CD4-positive, alpha-beta memory T cell (primary cell): Measurements from ENCODE around the gene NIPAL4. TPM values are rescaled to one million over a fixed set of nuclear protein-coding genes. Genes with fewer than 3 reads are reported as not detected.

Experiments
- CTCF ChIA-PET: fragments of 350-600 bp; sonication (Branson Sonifier 250); formaldehyde crosslinking; loops from one replicate; lab custom pipeline; 2021; ENCODE audit warnings: inconsistent platforms; ENCODE audit not compliant: partially characterized antibody; lab: Charles Lee
- POLR2A ChIA-PET: fragments of 350-600 bp; sonication (Branson Sonifier 250); formaldehyde crosslinking; loops from one replicate; lab custom pipeline; 2021; ENCODE audit not compliant: partially characterized antibody; lab: Charles Lee
- DNase-seq, 5 donors: peaks; one replicate each; pipeline versions ENCODE4 v3.0.0 to v3.0.0-alpha.2; 2020 to 2022; ENCODE audit warnings: mixed read lengths in 1 of 5
- H3K27ac ChIP-seq: one replicate; pipeline ENCODE4 v1.7.0; 2013; ENCODE audit warnings: low read depth, low read length
- H3K27me3 ChIP-seq: 2 replicates; pipeline ENCODE4 v1.7.0; 2013; ENCODE audit warnings: mild to moderate bottlenecking, low read length, moderate library complexity; ENCODE audit not compliant: insufficient read depth
- H3K36me3 ChIP-seq: 2 replicates; pipeline ENCODE4 v1.7.0; 2013; ENCODE audit warnings: mild to moderate bottlenecking, low read length, moderate library complexity; ENCODE audit not compliant: insufficient read depth
- H3K4me1 ChIP-seq: 2 replicates; pipeline ENCODE4 v1.7.0; 2013; ENCODE audit warnings: mild to moderate bottlenecking, low read length, moderate library complexity; ENCODE audit not compliant: insufficient read depth
- H3K4me3 ChIP-seq, 2 donors: one replicate each; pipeline ENCODE4 v1.7.0; 2013; ENCODE audit warnings: low read length in 2 of 2, mild to moderate bottlenecking in 1 of 2
- H3K9me3 ChIP-seq, 2 donors: one replicate each; pipeline ENCODE4 v1.7.0; 2013; ENCODE audit warnings: low read length in 2 of 2, control low read depth in 1 of 2; ENCODE audit not compliant: control insufficient read depth in 1 of 2
- H3K27ac Mint-ChIP-seq, 7 donors: one replicate each; pipeline ENCODE4 v1.8.0; 2020 to 2021; ENCODE audit warnings: mixed read lengths in 7 of 7, mild to moderate bottlenecking in 6 of 7, inconsistent platforms in 3 of 7, moderate library complexity in 3 of 7
- H3K27me3 Mint-ChIP-seq, 2 donors: one replicate each; pipeline ENCODE4 v1.8.0; 2020 to 2021; ENCODE audit warnings: mixed read lengths in 2 of 2
- H3K36me3 Mint-ChIP-seq, 2 donors: one replicate each; pipeline ENCODE4 v1.8.0; 2020 to 2021; ENCODE audit warnings: mixed read lengths in 2 of 2, inconsistent platforms in 1 of 2, mild to moderate bottlenecking in 1 of 2
- H3K4me1 Mint-ChIP-seq, 4 donors: one replicate each; pipeline ENCODE4 v1.8.0; 2020 to 2021; ENCODE audit warnings: mixed read lengths in 4 of 4, mild to moderate bottlenecking in 1 of 4
- H3K4me3 Mint-ChIP-seq, 8 donors: one replicate each; pipeline ENCODE4 v1.8.0; 2020 to 2021; ENCODE audit warnings: mixed read lengths in 8 of 8, mild to moderate bottlenecking in 7 of 8, moderate library complexity in 6 of 8, inconsistent platforms in 3 of 8
- H3K9me3 Mint-ChIP-seq, 8 donors: one replicate each; pipeline ENCODE4 v1.8.0; 2020 to 2021; ENCODE audit warnings: mixed read lengths in 8 of 8, mild to moderate bottlenecking in 5 of 8, inconsistent platforms in 3 of 8, moderate library complexity in 1 of 8
- intact Hi-C: fragments of 100-400 bp; cut with micrococcal nuclease; formaldehyde crosslinking; loops from one replicate; pipeline ENCODE4 v1.15.1; 2023
- polyA plus RNA-seq, 2 donors: library from polyadenylated mRNA; unstranded; fragments of 300-500 nt; fragmentation: Illumina TruSeq; gene quantifications; one replicate each; pipeline ENCODE4 v1.2.3, GENCODE V29; 2021
- total RNA-seq, 2 experiments: library from RNA; stranded (reverse); gene quantifications; one replicate each; pipeline ENCODE4 v1.2.3, GENCODE V29; 2021

Gene NIPAL4
- total and polyA plus RNA-seq, 4 experiments from 2014 or later = not detected

- no peaks in the 10 kb centered on the region for H3K27me3 ChIP-seq
- intact Hi-C loops = no loop called here
- CTCF ChIA-PET = interaction anchor here (1.0 to 1.7 kb wide), 5 partner anchors 11 to 231 kb away, joined by 3 to 4 read pairs (median 3); no protein-coding TSS in a partner anchor
- no peaks in the 10 kb centered on the region for H3K9me3 ChIP-seq
- no peak overlapping the region for H3K27ac ChIP-seq
- peaks cover 19 to 36% (median 20%) of the 10 kb centered on the region in 4 donors for H3K4me1 Mint-ChIP-seq
- H3K4me3 ChIP-seq = no peak overlapping the region
- H3K9me3 Mint-ChIP-seq = no peaks in the 10 kb centered on the region
- peaks cover 60 to 85% of the 10 kb centered on the region in 2 donors for H3K36me3 Mint-ChIP-seq
- peaks cover 11% of the 10 kb centered on the region for H3K4me1 ChIP-seq
- H3K36me3 ChIP-seq = peaks cover 47% of the 10 kb centered on the region
- DNase-seq = no peak
- POLR2A ChIA-PET = interaction anchor here (1.1 kb wide), 1 partner anchor 58 kb away, joined by 3 read pairs; no protein-coding TSS in a partner anchor
- H3K27ac Mint-ChIP-seq = peak overlapping the region in 5 of 7 donors; percentile 24 to 66 (median 62)
- H3K4me3 Mint-ChIP-seq = no peak overlapping the region
- no peaks in the 10 kb centered on the region for H3K27me3 Mint-ChIP-seq
These were observed 51.9 kb downstream of the NIPAL4 start for GRCh38 chr5:157511651-157512644.

DNA sequence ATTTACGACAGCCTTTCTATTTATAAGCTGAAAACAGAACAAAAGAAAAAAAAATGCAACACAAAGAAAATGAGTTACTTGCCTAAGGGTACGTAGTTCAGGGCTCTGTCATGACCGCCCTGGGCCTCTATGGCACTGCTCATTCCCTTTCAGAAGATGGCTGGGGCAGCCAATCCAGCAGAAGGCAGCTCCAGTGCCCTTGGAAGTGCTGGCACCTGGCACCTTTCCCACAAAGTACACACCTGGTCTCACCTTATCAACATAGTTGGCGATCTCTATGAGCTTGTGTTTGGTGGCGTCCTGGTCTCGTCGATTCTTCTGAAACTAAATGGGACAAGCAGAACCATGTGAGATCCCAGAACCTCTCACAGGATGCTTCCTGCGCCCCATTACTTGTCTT is 53.2 kb downstream of the NIPAL4 start:
- DNase-seq = no peak
- Mint-ChIP-seq H3K27me3 (no peaks in the 10 kb centered on the region), H3K9me3 (no peaks in the 10 kb centered on the region), H3K4me1 (peaks cover 12 to 25% (median 19%) of the 10 kb centered on the region in 4 donors), H3K27ac (peak overlapping the region in 5 of 7 donors; percentile 32 to 77 (median 58)), H3K4me3 (no peak overlapping the region), H3K36me3 (peaks cover 60 to 86% of the 10 kb centered on the region in 2 donors)
- intact Hi-C loops = no loop called here
- H3K36me3 ChIP-seq = peaks cover 55% of the 10 kb centered on the region
- H3K4me1 ChIP-seq = peaks cover 5% of the 10 kb centered on the region
- ChIA-PET CTCF (interaction anchor here (0.9 to 1.5 kb wide), 3 partner anchors 10 to 139 kb away, joined by 3 read pairs; partner anchors contain the start of gene SOX30), POLR2A (no interaction called here)
- no peaks in the 10 kb centered on the region for H3K27me3 ChIP-seq
- no peak overlapping the region for H3K4me3 ChIP-seq
- H3K27ac ChIP-seq = no peak overlapping the region
- H3K9me3 ChIP-seq = no peaks in the 10 kb centered on the region

- Mint-ChIP-seq H3K27ac (peak overlapping the region in 5 of 7 donors; percentile 0 to 84 (median 13)), H3K36me3 (peaks cover 60 to 84% of the 10 kb centered on the region in 2 donors), H3K4me3 (no peak overlapping the region), H3K27me3 (no peaks in the 10 kb centered on the region), H3K4me1 (peaks cover 12 to 17% (median 14%) of the 10 kb centered on the region in 4 donors), H3K9me3 (no peaks in the 10 kb centered on the region)
- Histone ChIP-seq H3K4me1 (peaks cover 5% of the 10 kb centered on the region), H3K27me3 (no peaks in the 10 kb centered on the region), H3K9me3 (no peaks in the 10 kb centered on the region), H3K36me3 (peaks cover 64% of the 10 kb centered on the region), H3K27ac (no peak overlapping the region), H3K4me3 (no peak overlapping the region)
- ChIA-PET CTCF (no interaction called here), POLR2A (no interaction called here)
- no peak for DNase-seq
- intact Hi-C loops = no loop called here
These were observed 55.0 kb downstream of the NIPAL4 start for GRCh38 chr5:157514974-157515373.

- Mint-ChIP-seq H3K4me1 (peaks cover 15 to 24% (median 19%) of the 10 kb centered on the region in 4 donors), H3K9me3 (no peaks in the 10 kb centered on the region), H3K4me3 (no peak overlapping the region), H3K27me3 (no peaks in the 10 kb centered on the region), H3K36me3 (peaks cover 56 to 82% of the 10 kb centered on the region in 2 donors), H3K27ac (peak overlapping the region in 2 of 7 donors; percentile 57 to 63)
- H3K4me3 ChIP-seq = no peak overlapping the region
- CTCF ChIA-PET = interaction anchor here (0.7 to 1.4 kb wide), 3 partner anchors 9 to 202 kb away, joined by 3 to 4 read pairs (median 3); no protein-coding TSS in a partner anchor
- H3K27ac ChIP-seq = no peak overlapping the region
- H3K27me3 ChIP-seq = no peaks in the 10 kb centered on the region
- H3K9me3 ChIP-seq = no peaks in the 10 kb centered on the region
- peaks cover 60% of the 10 kb centered on the region for H3K36me3 ChIP-seq
- POLR2A ChIA-PET = interaction anchor here (1.0 to 1.4 kb wide), 3 partner anchors 10 to 29 kb away, joined by 4 to 5 read pairs (median 4); no protein-coding TSS in a partner anchor
- DNase-seq = no peak
- intact Hi-C loops = no loop called here
- peaks cover 5% of the 10 kb centered on the region for H3K4me1 ChIP-seq
These were observed 56.0 kb downstream of the NIPAL4 start for GRCh38 chr5:157516006-157516405.

DNA sequence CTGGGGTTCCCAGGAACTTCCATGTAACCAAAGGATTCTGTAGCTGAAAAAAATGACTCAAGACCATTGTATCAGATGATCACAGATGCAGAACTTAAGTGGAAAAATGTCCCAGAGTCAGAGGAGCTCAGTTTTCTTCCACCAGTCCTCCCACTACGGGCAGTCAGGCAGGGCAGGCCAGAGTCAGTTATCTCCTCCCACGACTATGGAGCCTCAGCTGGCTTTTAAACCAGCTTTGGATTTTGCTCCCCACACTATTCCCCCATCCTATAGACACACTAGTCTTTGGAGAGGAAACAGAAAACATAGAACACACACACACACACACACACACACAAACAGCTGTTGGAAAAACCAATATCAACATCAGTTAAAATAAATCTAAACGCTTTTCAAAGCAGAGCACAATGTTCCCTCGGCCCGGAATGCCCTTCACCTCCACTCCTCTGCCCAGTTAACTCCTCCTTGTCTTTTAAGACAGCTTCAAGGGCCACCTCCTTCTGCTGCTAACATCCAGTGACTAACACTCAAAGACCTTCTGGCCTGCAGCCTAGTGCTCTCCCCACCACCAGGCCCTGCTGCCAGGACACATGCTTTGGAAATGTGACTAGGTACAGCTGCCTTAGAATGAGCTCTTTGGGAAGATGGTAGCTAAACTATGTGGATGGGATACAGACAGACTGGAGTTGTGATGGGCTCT is 56.8 kb downstream of the NIPAL4 start:
- Histone ChIP-seq H3K27ac (no peak overlapping the region), H3K4me1 (peaks cover 4% of the 10 kb centered on the region), H3K4me3 (no peak overlapping the region), H3K9me3 (no peaks in the 10 kb centered on the region), H3K36me3 (peaks cover 56% of the 10 kb centered on the region), H3K27me3 (no peaks in the 10 kb centered on the region)
- CTCF ChIA-PET = interaction anchor here (0.7 to 1.4 kb wide), 6 partner anchors 9 to 202 kb away, joined by 3 to 4 read pairs (median 3); no protein-coding TSS in a partner anchor
- peaks cover 20 to 25% (median 24%) of the 10 kb centered on the region in 4 donors for H3K4me1 Mint-ChIP-seq
- H3K27ac Mint-ChIP-seq = peak overlapping the region; percentile 46 to 91 (median 70)
- no peak for DNase-seq
- no peaks in the 10 kb centered on the region for H3K27me3 Mint-ChIP-seq
- peaks cover 58 to 82% of the 10 kb centered on the region in 2 donors for H3K36me3 Mint-ChIP-seq
- intact Hi-C loops = no loop called here
- H3K4me3 Mint-ChIP-seq = no peak overlapping the region
- POLR2A ChIA-PET = interaction anchor here (1.0 to 1.4 kb wide), 3 partner anchors 9 to 28 kb away, joined by 4 to 5 read pairs (median 4); no protein-coding TSS in a partner anchor
- no peaks in the 10 kb centered on the region for H3K9me3 Mint-ChIP-seq

GRCh38 chr5:157518963-157519362 is 59.0 kb downstream of the NIPAL4 start:
- no peak overlapping the region for H3K4me3 Mint-ChIP-seq
- H3K4me1 Mint-ChIP-seq = peaks cover 18 to 29% (median 22%) of the 10 kb centered on the region in 4 donors
- ChIA-PET POLR2A (no interaction called here), CTCF (interaction anchor here (1.2 to 1.7 kb wide), 2 partner anchors 15 to 200 kb away, joined by 3 to 4 read pairs; no protein-coding TSS in a partner anchor)
- no peak overlapping the region for H3K4me3 ChIP-seq
- no peaks in the 10 kb centered on the region for H3K9me3 Mint-ChIP-seq
- no peaks in the 10 kb centered on the region for H3K9me3 ChIP-seq
- H3K27ac Mint-ChIP-seq = peak overlapping the region in 1 of 7 donors; percentile 8
- DNase-seq = no peak
- H3K4me1 ChIP-seq = no peaks in the 10 kb centered on the region
- peaks cover 41 to 69% of the 10 kb centered on the region in 2 donors for H3K36me3 Mint-ChIP-seq
- no peaks in the 10 kb centered on the region for H3K27me3 ChIP-seq
- intact Hi-C loops = no loop called here
- no peak overlapping the region for H3K27ac ChIP-seq
- peaks cover 47% of the 10 kb centered on the region for H3K36me3 ChIP-seq
- H3K27me3 Mint-ChIP-seq = no peaks in the 10 kb centered on the region
